ENCODE data around the gene FAM83G.

The FAM83G gene

DNA sequence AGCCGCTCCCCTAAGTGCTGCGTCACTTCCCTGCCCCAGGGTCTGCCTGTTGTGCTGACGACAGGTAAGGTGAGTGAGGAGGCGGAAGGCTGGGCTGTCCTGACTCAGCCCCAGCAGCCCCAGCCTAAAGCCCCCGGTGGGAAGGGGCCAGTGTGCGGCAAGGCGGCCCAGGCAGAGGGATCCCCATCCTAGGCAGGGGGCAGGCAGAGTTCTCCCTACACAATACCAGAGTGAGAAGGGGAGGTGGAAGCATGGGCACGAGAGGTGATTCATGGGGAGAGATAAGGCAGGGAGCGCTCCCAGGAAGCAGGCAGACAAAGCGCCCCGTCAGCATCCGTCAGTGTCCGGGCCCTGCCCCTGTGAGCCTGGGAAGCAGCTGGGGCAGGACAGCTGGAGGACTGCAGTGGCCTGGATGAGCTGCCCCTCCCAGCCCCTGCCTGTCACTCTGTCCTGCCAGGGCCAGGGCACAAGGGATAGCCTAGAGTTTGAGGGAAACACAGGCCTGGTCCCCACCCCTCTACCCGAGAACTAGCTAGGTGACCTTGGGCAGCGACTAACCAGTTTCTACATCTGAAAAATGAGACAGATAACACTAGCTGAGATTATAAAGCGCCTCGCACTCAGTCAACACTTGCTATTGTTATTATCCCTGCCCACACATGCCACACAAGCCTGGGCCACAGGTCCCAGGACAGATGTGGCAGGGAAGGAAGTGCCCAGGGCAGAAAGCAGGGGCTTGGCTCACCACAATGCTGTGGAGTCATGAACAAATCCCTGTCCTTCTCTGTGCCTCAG is 3.8 kb downstream of the FAM83G start:
- H3K4me3 ChIP-seq (ENCODE audit: low read depth in 1 of 5, low read length in 5 of 5), result no peak overlapping the region
- no peaks in the 10 kb centered on the region for H3K27me3 ChIP-seq (ENCODE audit: control insufficient read depth in 5 of 5, insufficient read depth in 4 of 5, low read length in 5 of 5)
- H3K27ac ChIP-seq (ENCODE audit: low read depth, low read length), result no peak overlapping the region
- no peak overlapping the region for H3K9ac ChIP-seq (ENCODE audit: low read length in 5 of 5)
- peaks cover 0 to 20% (median 12%) of the 10 kb centered on the region in 5 donors for H3K4me1 ChIP-seq (ENCODE audit: control insufficient read depth in 5 of 5, insufficient read depth in 5 of 5, low read length in 5 of 5)
- no peaks in the 10 kb centered on the region for H3K9me3 ChIP-seq (ENCODE audit: control insufficient read depth in 5 of 5, low read length in 5 of 5)
- H3K36me3 ChIP-seq (ENCODE audit: control insufficient read depth in 5 of 5, insufficient read depth in 5 of 5, low read length in 5 of 5), result no peaks in the 10 kb centered on the region

DNA sequence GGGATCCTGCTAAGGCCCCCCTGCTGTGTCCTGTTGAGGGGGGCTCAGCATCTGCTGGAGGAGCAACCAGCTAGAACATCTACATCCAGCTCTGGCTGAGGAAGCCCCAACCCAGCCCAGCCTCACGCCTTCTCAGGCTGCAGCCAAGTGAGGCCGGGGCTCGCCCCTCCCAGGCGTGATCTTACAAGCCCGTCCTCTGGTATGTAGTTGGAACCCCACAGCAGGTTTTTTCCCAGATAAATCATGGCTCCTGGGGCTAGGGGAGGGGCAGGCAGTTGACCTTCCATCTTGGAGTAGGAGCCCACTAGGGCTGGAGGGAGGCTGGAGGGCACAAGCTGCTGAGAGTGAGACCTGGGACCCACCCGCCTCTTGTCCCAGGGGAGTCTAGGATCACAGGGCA is 4.7 kb downstream of the FAM83G start:
- no peak overlapping the region for H3K9ac ChIP-seq (ENCODE audit: low read length in 5 of 5)
- no peak overlapping the region for H3K4me3 ChIP-seq (ENCODE audit: low read depth in 1 of 5, low read length in 5 of 5)
- no peaks in the 10 kb centered on the region for H3K27me3 ChIP-seq (ENCODE audit: control insufficient read depth in 5 of 5, insufficient read depth in 4 of 5, low read length in 5 of 5)
- H3K9me3 ChIP-seq (ENCODE audit: control insufficient read depth in 5 of 5, low read length in 5 of 5), result peaks cover 0 to 4% (median 0%) of the 10 kb centered on the region in 5 donors
- no peaks in the 10 kb centered on the region for H3K36me3 ChIP-seq (ENCODE audit: control insufficient read depth in 5 of 5, insufficient read depth in 5 of 5, low read length in 5 of 5)
- H3K27ac ChIP-seq (ENCODE audit: low read depth, low read length), result no peak overlapping the region
- peaks cover 0 to 16% (median 11%) of the 10 kb centered on the region in 5 donors for H3K4me1 ChIP-seq (ENCODE audit: control insufficient read depth in 5 of 5, insufficient read depth in 5 of 5, low read length in 5 of 5)

DNA sequence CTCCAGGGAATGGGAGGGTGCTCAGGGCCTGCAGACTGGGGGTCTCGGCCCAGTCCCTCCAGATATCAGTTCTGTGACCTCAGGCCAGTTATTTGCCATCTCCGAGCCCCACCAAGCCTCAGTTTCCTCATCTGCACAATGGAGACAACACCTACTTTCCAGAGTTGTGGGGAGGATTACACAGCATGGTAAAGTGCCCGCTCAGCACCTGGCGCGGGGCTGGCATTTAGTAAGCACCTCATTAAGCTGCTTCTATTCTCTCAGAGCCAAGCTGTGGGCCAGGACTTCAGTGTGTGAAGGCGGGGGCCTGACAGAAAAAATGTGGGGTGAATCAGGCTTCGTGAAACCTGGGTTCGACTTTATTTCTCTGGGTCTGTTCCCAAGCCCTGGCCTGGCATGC is 5.2 kb downstream of the FAM83G start:
- peaks cover 0 to 4% (median 0%) of the 10 kb centered on the region in 5 donors for H3K9me3 ChIP-seq (ENCODE audit: control insufficient read depth in 5 of 5, low read length in 5 of 5)
- H3K27me3 ChIP-seq (ENCODE audit: control insufficient read depth in 5 of 5, insufficient read depth in 4 of 5, low read length in 5 of 5), result no peaks in the 10 kb centered on the region
- no peak overlapping the region for H3K4me3 ChIP-seq (ENCODE audit: low read depth in 1 of 5, low read length in 5 of 5)
- H3K9ac ChIP-seq (ENCODE audit: low read length in 5 of 5), result no peak overlapping the region
- H3K4me1 ChIP-seq (ENCODE audit: control insufficient read depth in 5 of 5, insufficient read depth in 5 of 5, low read length in 5 of 5), result peaks cover 0 to 12% (median 9%) of the 10 kb centered on the region in 5 donors
- no peak overlapping the region for H3K27ac ChIP-seq (ENCODE audit: low read depth, low read length)
- no peaks in the 10 kb centered on the region for H3K36me3 ChIP-seq (ENCODE audit: control insufficient read depth in 5 of 5, insufficient read depth in 5 of 5, low read length in 5 of 5)

GRCh38 chr17:18997650-18998196 is 6.8 kb downstream of the FAM83G start:
- peaks cover 0 to 3% (median 0%) of the 10 kb centered on the region in 5 donors for H3K27me3 ChIP-seq (ENCODE audit: control insufficient read depth in 5 of 5, insufficient read depth in 4 of 5, low read length in 5 of 5)
- no peak overlapping the region for H3K4me3 ChIP-seq (ENCODE audit: low read depth in 1 of 5, low read length in 5 of 5)
- no peak overlapping the region for H3K9ac ChIP-seq (ENCODE audit: low read length in 5 of 5)
- H3K4me1 ChIP-seq (ENCODE audit: control insufficient read depth in 5 of 5, insufficient read depth in 5 of 5, low read length in 5 of 5), result no peaks in the 10 kb centered on the region
- H3K9me3 ChIP-seq (ENCODE audit: control insufficient read depth in 5 of 5, low read length in 5 of 5), result peaks cover 0 to 4% (median 0%) of the 10 kb centered on the region in 5 donors
- H3K27ac ChIP-seq (ENCODE audit: low read depth, low read length), result no peak overlapping the region
- no peaks in the 10 kb centered on the region for H3K36me3 ChIP-seq (ENCODE audit: control insufficient read depth in 5 of 5, insufficient read depth in 5 of 5, low read length in 5 of 5)

DNA sequence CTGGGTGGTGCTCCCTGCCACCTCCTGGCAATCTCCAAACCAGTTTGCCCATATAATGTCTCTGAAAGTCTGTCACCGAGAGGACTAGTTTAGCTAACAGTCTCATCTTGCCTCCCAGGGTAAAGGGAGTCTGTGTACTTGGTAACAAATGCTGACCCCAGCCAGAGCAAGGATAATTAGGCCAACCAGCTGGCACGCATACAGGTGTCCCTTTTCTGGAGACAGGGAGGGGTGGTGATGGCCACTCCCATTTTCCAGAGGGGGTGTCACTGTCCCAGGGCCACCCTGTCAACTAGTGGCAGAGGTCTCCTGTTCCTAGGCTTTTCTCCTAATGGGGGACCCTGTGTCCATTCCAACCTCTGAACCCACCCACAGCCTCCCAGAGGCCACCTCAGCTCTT is 8.1 kb downstream of the FAM83G start:
- H3K4me3 ChIP-seq (ENCODE audit: low read depth in 1 of 5, low read length in 5 of 5), result no peak overlapping the region
- peaks cover 0 to 4% (median 0%) of the 10 kb centered on the region in 5 donors for H3K27me3 ChIP-seq (ENCODE audit: control insufficient read depth in 5 of 5, insufficient read depth in 4 of 5, low read length in 5 of 5)
- H3K9me3 ChIP-seq (ENCODE audit: control insufficient read depth in 5 of 5, low read length in 5 of 5), result peaks cover 0 to 4% (median 0%) of the 10 kb centered on the region in 5 donors
- H3K27ac ChIP-seq (ENCODE audit: low read depth, low read length), result no peak overlapping the region
- H3K36me3 ChIP-seq (ENCODE audit: control insufficient read depth in 5 of 5, insufficient read depth in 5 of 5, low read length in 5 of 5), result no peaks in the 10 kb centered on the region
- H3K9ac ChIP-seq (ENCODE audit: low read length in 5 of 5), result no peak overlapping the region
- H3K4me1 ChIP-seq (ENCODE audit: control insufficient read depth in 5 of 5, insufficient read depth in 5 of 5, low read length in 5 of 5), result no peaks in the 10 kb centered on the region

GRCh38 chr17:18995220-18995619 is 9.3 kb downstream of the FAM83G start:
- Histone ChIP-seq H3K9me3 (ENCODE audit: control insufficient read depth in 5 of 5, low read length in 5 of 5) (peaks cover 0 to 4% (median 0%) of the 10 kb centered on the region in 5 donors), H3K27ac (ENCODE audit: low read depth, low read length) (no peak overlapping the region), H3K4me3 (ENCODE audit: low read depth in 1 of 5, low read length in 5 of 5) (no peak overlapping the region), H3K4me1 (ENCODE audit: control insufficient read depth in 5 of 5, insufficient read depth in 5 of 5, low read length in 5 of 5) (no peaks in the 10 kb centered on the region), H3K36me3 (ENCODE audit: control insufficient read depth in 5 of 5, insufficient read depth in 5 of 5, low read length in 5 of 5) (no peaks in the 10 kb centered on the region), H3K27me3 (ENCODE audit: control insufficient read depth in 5 of 5, insufficient read depth in 4 of 5, low read length in 5 of 5) (peaks cover 0 to 4% (median 0%) of the 10 kb centered on the region in 5 donors), H3K9ac (ENCODE audit: low read length in 5 of 5) (no peak overlapping the region)

DNA sequence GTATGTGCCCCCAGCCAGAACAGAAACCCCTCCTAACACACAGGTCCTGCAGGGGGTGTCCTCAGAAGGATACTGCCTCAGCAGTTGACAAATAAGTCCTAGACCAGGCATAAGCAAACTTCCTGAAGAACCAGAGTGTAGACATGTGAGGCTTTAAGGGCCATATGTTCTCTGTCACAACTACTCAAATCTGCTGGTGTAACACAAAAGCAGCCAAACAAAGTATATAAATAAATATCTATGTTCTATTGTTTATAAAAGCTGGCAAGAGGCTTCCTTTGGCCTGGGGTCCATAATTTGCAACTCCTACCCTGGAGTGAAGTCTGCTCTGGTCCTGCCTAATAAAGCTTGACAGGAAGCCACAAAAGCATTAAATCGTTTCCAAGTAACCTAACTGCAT is 9.9 kb downstream of the FAM83G start:
- H3K4me1 ChIP-seq (ENCODE audit: control insufficient read depth in 5 of 5, insufficient read depth in 5 of 5, low read length in 5 of 5), result no peaks in the 10 kb centered on the region
- H3K9ac ChIP-seq (ENCODE audit: low read length in 5 of 5), result no peak overlapping the region
- H3K27me3 ChIP-seq (ENCODE audit: control insufficient read depth in 5 of 5, insufficient read depth in 4 of 5, low read length in 5 of 5), result peaks cover 0 to 4% (median 0%) of the 10 kb centered on the region in 5 donors
- H3K27ac ChIP-seq (ENCODE audit: low read depth, low read length), result no peak overlapping the region
- H3K9me3 ChIP-seq (ENCODE audit: control insufficient read depth in 5 of 5, low read length in 5 of 5), result peaks cover 0 to 4% (median 0%) of the 10 kb centered on the region in 5 donors
- H3K36me3 ChIP-seq (ENCODE audit: control insufficient read depth in 5 of 5, insufficient read depth in 5 of 5, low read length in 5 of 5), result no peaks in the 10 kb centered on the region
- no peak overlapping the region for H3K4me3 ChIP-seq (ENCODE audit: low read depth in 1 of 5, low read length in 5 of 5)

DNA sequence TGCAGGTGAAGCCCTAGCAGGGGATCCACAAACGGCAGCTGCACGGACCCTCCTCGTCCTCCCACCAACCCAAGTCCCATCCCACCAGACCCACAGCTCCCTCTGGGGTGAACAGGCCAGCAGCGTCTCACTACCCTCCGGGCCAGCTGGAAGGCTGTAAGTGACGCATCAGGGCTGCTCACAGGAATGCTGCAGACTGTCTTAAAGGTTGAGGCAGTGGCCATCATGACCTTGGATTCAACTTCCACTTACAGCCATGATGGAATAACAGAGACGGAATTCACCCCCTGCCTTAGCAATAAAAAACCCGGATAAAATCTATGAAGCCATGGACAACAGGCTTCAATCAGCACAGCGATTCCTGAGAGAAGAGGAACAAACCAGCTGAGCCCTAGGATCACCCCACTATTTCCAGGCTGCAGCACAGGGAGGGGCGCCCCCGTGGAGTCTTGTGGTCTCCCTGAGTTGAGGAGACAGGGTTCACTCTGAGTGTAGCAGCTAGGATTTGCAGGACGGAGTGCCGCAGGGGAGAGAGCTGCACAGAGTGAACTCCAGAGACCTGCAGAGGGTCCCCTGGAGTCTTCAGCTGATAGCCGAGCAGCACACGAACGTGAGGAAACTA is 10.5 kb downstream of the FAM83G start:
- no peak overlapping the region for H3K27ac ChIP-seq (ENCODE audit: low read depth, low read length)
- H3K36me3 ChIP-seq (ENCODE audit: control insufficient read depth in 5 of 5, insufficient read depth in 5 of 5, low read length in 5 of 5), result no peaks in the 10 kb centered on the region
- H3K4me3 ChIP-seq (ENCODE audit: low read depth in 1 of 5, low read length in 5 of 5), result no peak overlapping the region
- no peak overlapping the region for H3K9ac ChIP-seq (ENCODE audit: low read length in 5 of 5)
- no peaks in the 10 kb centered on the region for H3K4me1 ChIP-seq (ENCODE audit: control insufficient read depth in 5 of 5, insufficient read depth in 5 of 5, low read length in 5 of 5)
- peaks cover 0 to 4% (median 0%) of the 10 kb centered on the region in 5 donors for H3K9me3 ChIP-seq (ENCODE audit: control insufficient read depth in 5 of 5, low read length in 5 of 5)
- H3K27me3 ChIP-seq (ENCODE audit: control insufficient read depth in 5 of 5, insufficient read depth in 4 of 5, low read length in 5 of 5), result peaks cover 0 to 4% (median 0%) of the 10 kb centered on the region in 5 donors

GRCh38 chr17:18992454-18993130 is 12.0 kb downstream of the FAM83G start:
- no peak overlapping the region for H3K9ac ChIP-seq (ENCODE audit: low read length in 5 of 5)
- no peaks in the 10 kb centered on the region for H3K4me1 ChIP-seq (ENCODE audit: control insufficient read depth in 5 of 5, insufficient read depth in 5 of 5, low read length in 5 of 5)
- no peak overlapping the region for H3K27ac ChIP-seq (ENCODE audit: low read depth, low read length)
- peaks cover 0 to 4% (median 0%) of the 10 kb centered on the region in 5 donors for H3K27me3 ChIP-seq (ENCODE audit: control insufficient read depth in 5 of 5, insufficient read depth in 4 of 5, low read length in 5 of 5)
- H3K36me3 ChIP-seq (ENCODE audit: control insufficient read depth in 5 of 5, insufficient read depth in 5 of 5, low read length in 5 of 5), result peaks cover 0 to 2% (median 0%) of the 10 kb centered on the region in 5 donors
- H3K4me3 ChIP-seq (ENCODE audit: low read depth in 1 of 5, low read length in 5 of 5), result no peak overlapping the region
- peaks cover 0 to 4% (median 0%) of the 10 kb centered on the region in 5 donors for H3K9me3 ChIP-seq (ENCODE audit: control insufficient read depth in 5 of 5, low read length in 5 of 5)
